HCT116 (cell line): Measurements from ENCODE around the gene ABCA3. TPM values are rescaled to one million over a fixed set of nuclear protein-coding genes. Genes with fewer than 3 reads are reported as not detected.

Source experiments
- ATAC-seq: fragments of 200-7000 bp; cut with Tn5 transposase; 2 replicates; pipeline ENCODE4 v1.9.1; 2020; ENCODE audit warnings: mild to moderate bottlenecking, moderate library complexity
- BruUV-seq: library from RNA; stranded (reverse); fragments of 400-500 nt; replicated peaks from 2 replicates; lab custom pipeline; 2021; lab: Mats Ljungman, UMichigan
- CTCF ChIA-PET: fragments of 300-600 bp; sonication (Branson Sonifier 250); formaldehyde crosslinking; loops from one replicate; lab custom pipeline; 2021; ENCODE audit warnings: antibody characterized with exemption; lab: Charles Lee
- POLR2A ChIA-PET: fragments of 300-600, 350-600 bp; sonication (Branson Sonifier 250); formaldehyde crosslinking; loops from one replicate; lab custom pipeline; 2021; ENCODE audit warnings: antibody characterized with exemption; lab: Charles Lee
- RAD21 ChIA-PET, 2 experiments: fragments of 300-600 bp; sonication (Branson Sonifier 250); formaldehyde crosslinking; loops; one replicate each; lab custom pipeline; 2023; ENCODE audit warnings: low total read pairs in 2 of 2; ENCODE audit not compliant: uncharacterized antibody in 2 of 2, unreplicated experiment in 2 of 2, low non-redundant PET in 1 of 2; lab: Charles Lee
- DNase-seq: peaks from one replicate; pipeline ENCODE4 v3.0.0-alpha.2; 2010; ENCODE audit warnings: low read depth, low spot score
- H2AFZ ChIP-seq: fragments of 200-600 bp; shearing (Covaris generic), sonication (generic); 2 replicates; pipeline ENCODE4 v1.6.1; 2017; ENCODE audit warnings: low read depth, mixed run types, mixed read lengths, antibody characterized with exemption, low read length; ENCODE audit not compliant: poor library complexity, severe bottlenecking
- H3K27ac ChIP-seq: 2 replicates; pipeline ENCODE4 v1.5.1; 2012; ENCODE audit warnings: low read depth, low read length
- H3K27me3 ChIP-seq: fragments of 200-600 bp; sonication (generic); 2 replicates; pipeline ENCODE4 v1.6.1; 2016; ENCODE audit warnings: mixed run types, low read length, mixed read lengths; ENCODE audit not compliant: insufficient read depth
- H3K36me3 ChIP-seq, 2 experiments: fragments of 200-500 bp in 1 of 2; fragments of 200-600 bp in 1 of 2; sonication (Bioruptor generic) in 1 of 2; sonication (generic) in 1 of 2; 2 replicates each; pipeline versions ENCODE4 v1.5.1 to v1.6.1; 2014 to 2016; ENCODE audit warnings: low read length in 2 of 2, inconsistent platforms in 1 of 2, mixed read lengths in 1 of 2, mixed run types in 1 of 2; ENCODE audit not compliant: insufficient read depth in 2 of 2, control insufficient read depth in 1 of 2
- H3K4me1 ChIP-seq, 2 experiments: fragments of 200-600 bp in 1 of 2; sonication (generic) in 1 of 2; 2 replicates each; pipeline versions ENCODE4 v1.5.1 to v1.6.1; 2012 to 2017; ENCODE audit warnings: low read length in 2 of 2, inconsistent platforms in 1 of 2, mild to moderate bottlenecking in 1 of 2, mixed read lengths in 1 of 2, mixed run types in 1 of 2, moderate library complexity in 1 of 2; ENCODE audit not compliant: insufficient read depth in 2 of 2, control insufficient read depth in 1 of 2
- H3K4me2 ChIP-seq: fragments of 200-600 bp; sonication (generic); 2 replicates; pipeline ENCODE4 v1.6.1; 2017; ENCODE audit warnings: mixed run types, low read length, mixed read lengths
- H3K4me3 ChIP-seq, 2 experiments: fragments of 200-600 bp in 1 of 2; sonication (generic) in 1 of 2; replicated peaks in 1 of 2; 2 replicates each; pipeline ENCODE4 v1.5.1; 2011 to 2016; ENCODE audit warnings: low read length in 2 of 2, control low read depth in 1 of 2, low read depth in 1 of 2, mild to moderate bottlenecking in 1 of 2, mixed read lengths in 1 of 2, mixed run types in 1 of 2
- H3K79me2 ChIP-seq: fragments of 200-600 bp; sonication (generic); 2 replicates; pipeline ENCODE4 v1.6.1; 2017; ENCODE audit warnings: mild to moderate bottlenecking, mixed run types, low read length, moderate library complexity, mixed read lengths; ENCODE audit not compliant: insufficient read depth
- H3K9ac ChIP-seq: fragments of 200-600 bp; sonication (generic); 2 replicates; pipeline ENCODE4 v1.6.1; 2016; ENCODE audit warnings: low read length, mixed read lengths
- H3K9me2 ChIP-seq: fragments of 200-600 bp; sonication (generic), shearing (Covaris generic); 2 replicates; pipeline ENCODE4 v1.6.1; 2017; ENCODE audit warnings: mixed run types, mild to moderate bottlenecking, moderate library complexity; ENCODE audit not compliant: insufficient read depth
- H3K9me3 ChIP-seq, 2 experiments: fragments of 200-500 bp in 1 of 2; fragments of 200-600 bp in 1 of 2; sonication (Bioruptor generic) in 1 of 2; sonication (generic) in 1 of 2; 2 replicates each; pipeline ENCODE4 v1.6.1; 2014 to 2017; ENCODE audit warnings: low read length in 2 of 2, mixed read lengths in 2 of 2, inconsistent platforms in 1 of 2, low read depth in 1 of 2, mild to moderate bottlenecking in 1 of 2, mixed run types in 1 of 2, moderate library complexity in 1 of 2; ENCODE audit not compliant: control insufficient read depth in 1 of 2, insufficient read depth in 1 of 2
- H4K20me1 ChIP-seq: fragments of 200-600 bp; sonication (generic), shearing (Covaris generic); 2 replicates; pipeline ENCODE4 v1.6.1; 2017; ENCODE audit warnings: mixed run types, mild to moderate bottlenecking, moderate library complexity; ENCODE audit not compliant: insufficient read depth
- CTCF ChIP-seq, 3 experiments: fragments of 200-600 bp in 1 of 3; sonication (generic) in 1 of 3; IDR thresholded peaks in 2 of 3; conservative IDR thresholded peaks in 1 of 3; 2 replicates each; pipeline ENCODE4 v1.5.1; 2012 to 2017; ENCODE audit warnings: low read depth in 2 of 3, low read length in 2 of 3, antibody characterized with exemption in 1 of 3, borderline replicate concordance in 1 of 3, control low read depth in 1 of 3, mild to moderate bottlenecking in 1 of 3, mixed read lengths in 1 of 3, mixed run types in 1 of 3, moderate library complexity in 1 of 3; ENCODE audit not compliant: insufficient read depth in 1 of 3
- EGR1 ChIP-seq: IDR thresholded peaks from 2 replicates; pipeline ENCODE4 v1.6.1; 2012; ENCODE audit warnings: low read depth
- ELF1 ChIP-seq: IDR thresholded peaks from 2 replicates; pipeline ENCODE4 v1.6.1; 2012; ENCODE audit warnings: low read depth, borderline replicate concordance
- EZH2 ChIP-seq: fragments of 200-600 bp; sonication (generic); IDR thresholded peaks from 2 replicates; pipeline ENCODE4 v1.6.1; 2017; ENCODE audit warnings: antibody characterized with exemption, mixed run types
- EZH2phosphoT487 ChIP-seq: fragments of 200-600 bp; IDR thresholded peaks from 2 replicates; pipeline ENCODE4 v1.6.1; 2018; ENCODE audit warnings: antibody characterized with exemption, borderline replicate concordance
- POLR2A ChIP-seq: IDR thresholded peaks from 2 replicates; pipeline ENCODE4 v1.7.0; 2011; ENCODE audit warnings: borderline replicate concordance; ENCODE audit not compliant: insufficient read depth, insufficient read length; ENCODE audit errors: extremely low read depth
- RAD21 ChIP-seq: IDR thresholded peaks from 2 replicates; pipeline ENCODE4 v1.6.1; 2012; ENCODE audit warnings: low read depth, mild to moderate bottlenecking
- SIN3A ChIP-seq: IDR thresholded peaks from 2 replicates; pipeline ENCODE4 v1.6.1; 2012; ENCODE audit warnings: low read depth
- SRF ChIP-seq: IDR thresholded peaks from 2 replicates; pipeline ENCODE4 v1.6.1; 2012; ENCODE audit warnings: low read depth
- ZBTB33 ChIP-seq: IDR thresholded peaks from 2 replicates; pipeline ENCODE4 v1.6.1; 2011; ENCODE audit warnings: mild to moderate bottlenecking, low read length, moderate library complexity; ENCODE audit not compliant: insufficient replicate concordance; ENCODE audit errors: extremely low read depth
- ZFX ChIP-seq: fragments of 450-650 bp; IDR thresholded peaks from 2 replicates; pipeline ENCODE4 v1.6.1; 2017
- intact Hi-C: fragments of 100-400 bp; cut with micrococcal nuclease; formaldehyde crosslinking; loops from 2 replicates; pipeline ENCODE4 v1.10.0; 2022
- total RNA-seq: library from RNA; stranded (reverse); gene quantifications from one replicate; pipeline ENCODE4 v1.2.1, GENCODE V29; 2021; ENCODE audit not compliant: unreplicated experiment
- TF ChIP-seq, protein P1 (sequence below): IDR thresholded peaks from 2 replicates; pipeline ENCODE4 v1.6.1; 2012
- TF ChIP-seq, protein P2 (sequence below): IDR thresholded peaks from 2 replicates; pipeline ENCODE4 v1.6.1; 2012
- TF ChIP-seq, protein P3 (sequence below): IDR thresholded peaks from 2 replicates; pipeline ENCODE4 v1.6.1; 2012; ENCODE audit warnings: low read depth

The ABCA3 gene
- total RNA-seq, 1 experiment from 2014 or later, result 5.4 TPM

DNA sequence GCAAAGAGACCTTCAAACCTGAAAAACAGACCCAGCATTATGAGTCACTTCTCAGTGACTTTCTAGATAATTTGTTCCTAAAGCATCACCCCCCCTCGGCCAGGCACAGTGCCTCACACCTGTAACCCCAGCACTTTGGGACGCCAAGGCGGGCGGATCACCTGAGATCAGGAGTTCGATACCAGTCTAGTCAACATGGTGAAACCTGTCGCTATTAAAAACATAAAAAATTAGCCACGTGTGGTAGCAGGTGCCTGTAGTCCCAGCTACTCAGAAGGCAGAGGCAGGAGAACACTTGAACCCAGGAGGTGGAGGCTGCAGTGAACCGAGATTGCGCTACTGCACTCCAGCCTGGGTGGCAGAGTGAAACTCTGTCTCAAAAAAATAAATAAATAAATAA is 48.3 kb downstream of the ABCA3 start:
- intact Hi-C loops, result loop anchor here (10.0 kb wide), 1 partner anchor 133 kb away; the partner anchor contains the start of gene CCNF
- Histone ChIP-seq H4K20me1 (no peaks in the 10 kb centered on the region), H3K9ac (no peak overlapping the region), H3K27me3 (no peaks in the 10 kb centered on the region), H3K36me3 (no peaks in the 10 kb centered on the region), H3K27ac (no peak overlapping the region), H3K4me2 (no peak overlapping the region), H3K9me2 (no peaks in the 10 kb centered on the region), H3K79me2 (no peaks in the 10 kb centered on the region), H2AFZ (no peak overlapping the region), H3K4me3 (no peak overlapping the region), H3K9me3 (no peaks in the 10 kb centered on the region), H3K4me1 (no peaks in the 10 kb centered on the region; a peak in 1 of 4 replicates)
- no TSS peak for BruUV-seq
- ChIA-PET POLR2A (no interaction called here), CTCF (no interaction called here), RAD21 (no interaction called here)
- no peak for TF ChIP-seq EGR1
- TF ChIP-seq, protein P1, sequence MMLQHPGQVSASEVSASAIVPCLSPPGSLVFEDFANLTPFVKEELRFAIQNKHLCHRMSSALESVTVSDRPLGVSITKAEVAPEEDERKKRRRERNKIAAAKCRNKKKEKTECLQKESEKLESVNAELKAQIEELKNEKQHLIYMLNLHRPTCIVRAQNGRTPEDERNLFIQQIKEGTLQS, result no peak
- no peak for TF ChIP-seq SRF
- TF ChIP-seq ELF1, result no peak
- TF ChIP-seq, protein P2, sequence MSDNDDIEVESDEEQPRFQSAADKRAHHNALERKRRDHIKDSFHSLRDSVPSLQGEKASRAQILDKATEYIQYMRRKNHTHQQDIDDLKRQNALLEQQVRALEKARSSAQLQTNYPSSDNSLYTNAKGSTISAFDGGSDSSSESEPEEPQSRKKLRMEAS, result no peak
- no peak for ATAC-seq
- DNase-seq, result no peak

- Histone ChIP-seq H3K79me2 (no peaks in the 10 kb centered on the region), H3K9ac (no peak overlapping the region), H4K20me1 (no peaks in the 10 kb centered on the region), H3K9me2 (no peaks in the 10 kb centered on the region), H3K9me3 (no peaks in the 10 kb centered on the region), H3K4me2 (no peak overlapping the region), H3K27me3 (no peaks in the 10 kb centered on the region), H3K36me3 (no peaks in the 10 kb centered on the region), H3K4me3 (no peak overlapping the region), H3K4me1 (no peaks in the 10 kb centered on the region), H2AFZ (no peak overlapping the region), H3K27ac (no peak overlapping the region)
- ChIA-PET POLR2A (no interaction called here), RAD21 (no interaction called here), CTCF (no interaction called here)
- ATAC-seq (no peak), DNase-seq (no peak)
- intact Hi-C loops, result no loop called here
- no TSS peak for BruUV-seq
- TF ChIP-seq EZH2, result no peak
- no peak for TF ChIP-seq RAD21
- no peak for TF ChIP-seq POLR2A
- TF ChIP-seq, protein P3, sequence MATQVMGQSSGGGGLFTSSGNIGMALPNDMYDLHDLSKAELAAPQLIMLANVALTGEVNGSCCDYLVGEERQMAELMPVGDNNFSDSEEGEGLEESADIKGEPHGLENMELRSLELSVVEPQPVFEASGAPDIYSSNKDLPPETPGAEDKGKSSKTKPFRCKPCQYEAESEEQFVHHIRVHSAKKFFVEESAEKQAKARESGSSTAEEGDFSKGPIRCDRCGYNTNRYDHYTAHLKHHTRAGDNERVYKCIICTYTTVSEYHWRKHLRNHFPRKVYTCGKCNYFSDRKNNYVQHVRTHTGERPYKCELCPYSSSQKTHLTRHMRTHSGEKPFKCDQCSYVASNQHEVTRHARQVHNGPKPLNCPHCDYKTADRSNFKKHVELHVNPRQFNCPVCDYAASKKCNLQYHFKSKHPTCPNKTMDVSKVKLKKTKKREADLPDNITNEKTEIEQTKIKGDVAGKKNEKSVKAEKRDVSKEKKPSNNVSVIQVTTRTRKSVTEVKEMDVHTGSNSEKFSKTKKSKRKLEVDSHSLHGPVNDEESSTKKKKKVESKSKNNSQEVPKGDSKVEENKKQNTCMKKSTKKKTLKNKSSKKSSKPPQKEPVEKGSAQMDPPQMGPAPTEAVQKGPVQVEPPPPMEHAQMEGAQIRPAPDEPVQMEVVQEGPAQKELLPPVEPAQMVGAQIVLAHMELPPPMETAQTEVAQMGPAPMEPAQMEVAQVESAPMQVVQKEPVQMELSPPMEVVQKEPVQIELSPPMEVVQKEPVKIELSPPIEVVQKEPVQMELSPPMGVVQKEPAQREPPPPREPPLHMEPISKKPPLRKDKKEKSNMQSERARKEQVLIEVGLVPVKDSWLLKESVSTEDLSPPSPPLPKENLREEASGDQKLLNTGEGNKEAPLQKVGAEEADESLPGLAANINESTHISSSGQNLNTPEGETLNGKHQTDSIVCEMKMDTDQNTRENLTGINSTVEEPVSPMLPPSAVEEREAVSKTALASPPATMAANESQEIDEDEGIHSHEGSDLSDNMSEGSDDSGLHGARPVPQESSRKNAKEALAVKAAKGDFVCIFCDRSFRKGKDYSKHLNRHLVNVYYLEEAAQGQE, result no peak
- no peak for TF ChIP-seq ZFX
- TF ChIP-seq EZH2phosphoT487, result no peak
- no peak for TF ChIP-seq SIN3A
- no peak for TF ChIP-seq ZBTB33
- TF ChIP-seq CTCF (IDR thresholded peaks at IDR 0.05 in 2 of 3, conservative IDR thresholded peaks at IDR 0.05 in 1 of 3; ENCODE audit: borderline replicate concordance in 1 of 3, insufficient read depth in 1 of 3, low read depth in 2 of 3, low read length in 2 of 3), result no peak
These were observed 51.2 kb downstream of the ABCA3 start for GRCh38 chr16:2289282-2289681.
